PC-3 (cell line): ENCODE results near the gene MAGEA9. TPM values are rescaled to one million over a fixed set of nuclear protein-coding genes. Genes with fewer than 3 reads are reported as not detected.
"Not testable (repeated sequence)": the region's sequence is repeated elsewhere in the genome, so short reads cannot be mapped to it uniquely, and the experiment has no call there.

Experiments
- ATAC-seq: fragments of 200-7000 bp; cut with Tn5 transposase; 2 replicates; pipeline ENCODE4 v1.9.1; 2020; ENCODE audit warnings: mild to moderate bottlenecking, moderate library complexity
- Bru-seq: library from RNA; stranded (reverse); fragments of 400-500 nt; gene quantifications from one replicate; lab custom pipeline; 2021; lab: Mats Ljungman, UMichigan
- BruChase-seq, 2 experiments: library from RNA; stranded (reverse); fragments of 400-500 nt; gene quantifications; one replicate each; lab custom pipeline; 2021; lab: Mats Ljungman, UMichigan
- BruUV-seq: library from RNA; stranded (reverse); fragments of 400-500 nt; replicated peaks from 2 replicates; lab custom pipeline; 2021; lab: Mats Ljungman, UMichigan
- CTCF ChIA-PET: fragments of 300-600 bp; sonication (Branson Sonifier 250); formaldehyde crosslinking; loops from one replicate; lab custom pipeline; 2022; ENCODE audit warnings: antibody characterized with exemption; lab: Charles Lee
- POLR2A ChIA-PET: fragments of 300-600 bp; sonication (Branson Sonifier 250); formaldehyde crosslinking; loops from one replicate; lab custom pipeline; 2022; ENCODE audit warnings: antibody characterized with exemption; ENCODE audit not compliant: unreplicated experiment; lab: Charles Lee
- DNase-seq: peaks from one replicate; pipeline ENCODE4 v3.0.0-alpha.2; 2015
- H2AFZ ChIP-seq: fragments of 300-600 bp; sonication (generic); 2 replicates; pipeline ENCODE4 v1.6.0; 2016; ENCODE audit warnings: antibody characterized with exemption, low read length
- H3F3A ChIP-seq: fragments of 300-600 bp; sonication (generic); one replicate; pipeline ENCODE4 v1.6.0; 2017; ENCODE audit warnings: antibody characterized with exemption, low read length, control low read depth, mild to moderate bottlenecking; ENCODE audit not compliant: unreplicated experiment
- H3K27ac ChIP-seq: fragments of 300-600 bp; sonication (generic); 2 replicates; pipeline ENCODE4 v1.5.1; 2016; ENCODE audit warnings: mild to moderate bottlenecking, low read length
- H3K27me3 ChIP-seq: fragments of 300-600 bp; sonication (generic); 2 replicates; pipeline ENCODE4 v1.6.1; 2016; ENCODE audit warnings: low read length, mixed read lengths
- H3K36me3 ChIP-seq: fragments of 300-600 bp; sonication (generic); 2 replicates; pipeline ENCODE4 v1.6.1; 2016; ENCODE audit warnings: low read depth, mixed run types, low read length, mixed read lengths
- H3K4me1 ChIP-seq: fragments of 300-600 bp; sonication (generic); 2 replicates; pipeline ENCODE4 v1.5.1; 2016; ENCODE audit warnings: low read length; ENCODE audit not compliant: insufficient read depth
- H3K4me2 ChIP-seq: fragments of 300-600 bp; sonication (generic); 2 replicates; pipeline ENCODE4 v1.6.0; 2016; ENCODE audit warnings: low read length
- H3K4me3 ChIP-seq: fragments of 300-600 bp; sonication (generic); 2 replicates; pipeline ENCODE4 v1.5.1; 2016; ENCODE audit warnings: mild to moderate bottlenecking, low read length, mixed read lengths
- H3K79me2 ChIP-seq: fragments of 300-600 bp; sonication (generic); 2 replicates; pipeline ENCODE4 v1.6.1; 2017; ENCODE audit warnings: low read length, mixed read lengths
- H3K9ac ChIP-seq: fragments of 300-600 bp; sonication (generic); 2 replicates; pipeline ENCODE4 v1.6.0; 2016; ENCODE audit warnings: mild to moderate bottlenecking, low read length
- H3K9me2 ChIP-seq: fragments of 300-600 bp; sonication (generic); replicated peaks from 2 replicates; pipeline ENCODE4 v1.6.1; 2016; ENCODE audit warnings: mixed run types, low read length, mixed read lengths
- H3K9me3 ChIP-seq: fragments of 300-600 bp; sonication (generic); 2 replicates; pipeline ENCODE4 v1.6.1; 2016; ENCODE audit warnings: low read length, mixed read lengths
- H4K20me1 ChIP-seq: fragments of 300-600 bp; sonication (generic); 2 replicates; pipeline ENCODE4 v1.6.1; 2016; ENCODE audit warnings: low read length, mixed read lengths
- EZH2 ChIP-seq: fragments of 300-600 bp; sonication (generic); IDR thresholded peaks from one replicate; pipeline ENCODE4 v1.6.1; 2017; ENCODE audit warnings: antibody characterized with exemption, mild to moderate bottlenecking, low read length; ENCODE audit not compliant: unreplicated experiment
- EZH2phosphoT487 ChIP-seq: fragments of 300-600 bp; sonication (generic); IDR thresholded peaks from 2 replicates; pipeline ENCODE4 v1.6.1; 2018; ENCODE audit warnings: mild to moderate bottlenecking, antibody characterized with exemption, low read length, borderline replicate concordance
- intact Hi-C: fragments of 100-400 bp; cut with micrococcal nuclease; formaldehyde crosslinking; loops from 2 replicates; pipeline ENCODE4 v1.9.0; 2023
- long read RNA-seq: library from polyadenylated mRNA; unstranded; transcript quantifications from one replicate; pipeline ENCODE4 v2.0.0, GENCODE V29; 2021; ENCODE audit not compliant: unreplicated experiment
- total RNA-seq: library from RNA; depleted of rRNA; stranded (reverse); fragments of >200 nt; gene quantifications from 2 replicates; pipeline ENCODE4 v1.2.3, GENCODE V29; 2014; rRNA removed
- TF ChIP-seq, protein P1 (sequence below): fragments of 300-600 bp; sonication (generic); conservative IDR thresholded peaks from 2 replicates; pipeline ENCODE4 v1.5.1; 2017; ENCODE audit warnings: antibody characterized with exemption, low read depth, mild to moderate bottlenecking, low read length

Gene MAGEA9
- total RNA-seq: not detected in 2 replicates
- Bru-seq, nascent RNA: not detected
- BruChase-seq, experiment 1, labeled RNA remaining after a 6-hour chase: not detected
- BruChase-seq, experiment 2, labeled RNA remaining after a 2-hour chase: not detected
- long read RNA-seq: 0 reads

DNA sequence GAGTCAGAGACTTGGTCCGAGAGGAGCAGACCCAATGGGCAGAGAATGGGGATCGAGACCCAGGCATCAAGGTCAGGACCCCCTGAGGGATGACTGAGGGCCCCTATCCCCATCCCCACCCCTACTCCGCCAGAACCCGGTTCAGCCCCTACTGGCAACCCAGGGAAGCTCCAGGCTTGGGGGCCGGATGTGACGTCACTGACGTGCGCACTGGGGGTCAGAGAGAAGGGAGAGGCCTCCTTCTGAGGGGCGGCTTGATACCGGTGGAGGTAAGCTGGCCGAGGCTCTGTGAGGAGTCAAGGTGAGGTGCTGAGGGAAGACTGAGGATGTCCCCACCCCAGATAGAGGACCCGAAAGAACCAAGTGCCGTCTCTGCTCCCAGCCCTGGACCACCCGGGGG, at the start of gene MAGEA9:
MAGEA9 (plus strand) TSS at position 204 of the 400 bp plus-strand sequence. CDS start 4,281 bp downstream, outside the sequence.
- H3K9me3 ChIP-seq, CTCF ChIA-PET, intact Hi-C loops, H4K20me1 ChIP-seq, POLR2A ChIA-PET, BruUV-seq, H3K36me3 ChIP-seq, H3K4me3 ChIP-seq, DNase-seq, ATAC-seq, H3K4me1 ChIP-seq, H3K4me2 ChIP-seq, H2AFZ ChIP-seq, H3F3A ChIP-seq, H3K27ac ChIP-seq, H3K27me3 ChIP-seq, H3K9ac ChIP-seq, H3K9me2 ChIP-seq, H3K79me2 ChIP-seq: not testable (repeated sequence)

DNA sequence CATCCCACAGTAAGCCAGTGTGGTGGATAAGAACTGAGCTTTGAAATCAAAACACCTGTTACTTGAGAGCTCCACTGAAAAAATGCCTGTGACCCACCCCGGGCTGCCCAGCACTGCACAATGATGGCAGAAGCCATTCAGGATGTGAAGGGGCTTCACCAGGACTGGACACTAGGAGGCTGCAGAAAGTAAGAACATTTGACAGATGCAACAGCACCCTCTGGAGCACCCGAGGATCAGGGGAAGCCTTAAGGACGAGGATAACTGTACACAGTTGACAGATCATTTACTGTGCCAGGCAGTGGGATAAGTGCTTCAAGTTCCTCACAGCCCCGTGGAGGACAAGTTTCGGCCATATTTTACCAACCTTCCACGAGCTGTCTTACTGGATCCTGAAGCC, 39.5 kb upstream of the MAGEA9 start:
- CTCF ChIA-PET, H3K36me3 ChIP-seq, H3K4me3 ChIP-seq, BruUV-seq, H3K9me3 ChIP-seq, H3K27me3 ChIP-seq, H3K4me2 ChIP-seq, H3K4me1 ChIP-seq, H4K20me1 ChIP-seq, H3K9me2 ChIP-seq, intact Hi-C loops, DNase-seq, H3K27ac ChIP-seq, H3K79me2 ChIP-seq, H3F3A ChIP-seq, POLR2A ChIA-PET, H2AFZ ChIP-seq, H3K9ac ChIP-seq: not testable (repeated sequence)
- ATAC-seq: peak; percentile 66

DNA sequence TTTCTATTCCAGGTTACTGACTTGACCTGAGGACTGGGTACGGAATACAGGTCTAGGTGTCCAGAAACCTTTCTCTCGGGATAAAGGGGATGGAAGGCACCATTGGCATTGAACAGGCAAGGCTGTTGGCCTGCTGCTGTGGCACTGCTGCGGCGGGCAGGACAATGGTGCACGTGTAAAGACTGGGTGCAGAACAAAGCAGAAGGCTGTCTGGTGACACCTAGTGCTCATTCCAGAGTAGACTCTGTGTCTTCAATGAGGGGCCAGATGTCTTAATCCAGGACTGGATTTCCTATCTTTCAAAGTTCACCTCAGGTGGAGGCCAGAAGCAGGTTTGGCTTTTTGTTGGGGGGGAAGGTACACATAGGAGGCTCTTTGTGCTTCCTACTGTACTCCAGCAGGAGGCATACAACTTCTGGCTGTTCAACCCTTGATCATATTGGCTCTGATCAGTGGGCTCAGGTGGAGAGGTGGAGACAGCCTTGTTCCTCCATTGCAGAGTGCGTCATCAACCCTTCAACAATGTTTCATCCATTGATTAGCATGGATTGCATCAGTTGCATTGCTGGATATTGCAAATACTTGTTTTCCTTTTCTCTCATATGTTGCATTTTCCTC, 35.2 kb upstream of the MAGEA9 start:
- H3K4me1 ChIP-seq, intact Hi-C loops, H3K36me3 ChIP-seq, H3K79me2 ChIP-seq, H3K4me3 ChIP-seq, H3K4me2 ChIP-seq, H3K9ac ChIP-seq, H3K27ac ChIP-seq, H3K9me3 ChIP-seq, CTCF ChIA-PET, DNase-seq, H3F3A ChIP-seq, BruUV-seq, H2AFZ ChIP-seq, H3K9me2 ChIP-seq, POLR2A ChIA-PET, H4K20me1 ChIP-seq: not testable (repeated sequence)
- H3K27me3 ChIP-seq: peaks cover 12% of the 10 kb centered on the region
- peak; percentile 48; the same call in 1 of the 2 replicates for ATAC-seq

GRCh38 chrX:149757206-149758067, 24.3 kb upstream of the MAGEA9 start:
- Histone ChIP-seq H3K27ac (no peak overlapping the region), H3K79me2 (no peaks in the 10 kb centered on the region), H3K36me3 (no peaks in the 10 kb centered on the region), H3K4me2 (no peak overlapping the region), H3K9me2 (no peaks in the 10 kb centered on the region), H4K20me1 (no peaks in the 10 kb centered on the region), H3F3A (no peaks in the 10 kb centered on the region), H3K27me3 (peaks cover 18% of the 10 kb centered on the region), H3K9me3 (no peaks in the 10 kb centered on the region), H3K9ac (no peak overlapping the region), H3K4me1 (no peaks in the 10 kb centered on the region), H2AFZ (no peak overlapping the region), H3K4me3 (no peak overlapping the region)
- DNase-seq (no peak), ATAC-seq (no peak)
- CTCF ChIA-PET: no interaction called here
- TF ChIP-seq EZH2 (no peak), EZH2phosphoT487 (no peak)
- TF ChIP-seq, protein P1, sequence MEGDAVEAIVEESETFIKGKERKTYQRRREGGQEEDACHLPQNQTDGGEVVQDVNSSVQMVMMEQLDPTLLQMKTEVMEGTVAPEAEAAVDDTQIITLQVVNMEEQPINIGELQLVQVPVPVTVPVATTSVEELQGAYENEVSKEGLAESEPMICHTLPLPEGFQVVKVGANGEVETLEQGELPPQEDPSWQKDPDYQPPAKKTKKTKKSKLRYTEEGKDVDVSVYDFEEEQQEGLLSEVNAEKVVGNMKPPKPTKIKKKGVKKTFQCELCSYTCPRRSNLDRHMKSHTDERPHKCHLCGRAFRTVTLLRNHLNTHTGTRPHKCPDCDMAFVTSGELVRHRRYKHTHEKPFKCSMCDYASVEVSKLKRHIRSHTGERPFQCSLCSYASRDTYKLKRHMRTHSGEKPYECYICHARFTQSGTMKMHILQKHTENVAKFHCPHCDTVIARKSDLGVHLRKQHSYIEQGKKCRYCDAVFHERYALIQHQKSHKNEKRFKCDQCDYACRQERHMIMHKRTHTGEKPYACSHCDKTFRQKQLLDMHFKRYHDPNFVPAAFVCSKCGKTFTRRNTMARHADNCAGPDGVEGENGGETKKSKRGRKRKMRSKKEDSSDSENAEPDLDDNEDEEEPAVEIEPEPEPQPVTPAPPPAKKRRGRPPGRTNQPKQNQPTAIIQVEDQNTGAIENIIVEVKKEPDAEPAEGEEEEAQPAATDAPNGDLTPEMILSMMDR: no peak
- intact Hi-C loops: no loop called here
- POLR2A ChIA-PET: no interaction called here
- no TSS peak for BruUV-seq
